A549 (cell line): ENCODE measurements around the gene NEU4. TPM values are rescaled to one million over a fixed set of nuclear protein-coding genes. Genes with fewer than 3 reads are reported as not detected.

ENCODE experiments used
- ATAC-seq, 2 experiments: fragments of 200-7000 bp in 1 of 2; fragments of >200 bp in 1 of 2; cut with Nextera tagmentation in 1 of 2; cut with Tn5 transposase in 1 of 2; 3 replicates each; pipeline versions ENCODE4 v1.8.0 to v1.9.1; 2018 to 2020; ENCODE audit warnings: mild to moderate bottlenecking in 1 of 2, moderate library complexity in 1 of 2
- CTCF ChIA-PET: fragments of 300-600 bp; sonication (Branson Sonifier 250); formaldehyde crosslinking; extraction: SDS; loops from one replicate; lab custom pipeline; 2021; ENCODE audit warnings: antibody characterized with exemption, inconsistent platforms; lab: Yijun Ruan, JAX
- POLR2A ChIA-PET: fragments of 350-600 bp; formaldehyde crosslinking; extraction: SDS; loops from one replicate; lab custom pipeline; 2021; ENCODE audit warnings: antibody characterized with exemption, inconsistent platforms; lab: Yijun Ruan, JAX
- DNase-seq, 2 experiments: peaks; one replicate each; pipeline versions ENCODE4 v3.0.0 to v3.0.0-alpha.2; 2011 to 2016; ENCODE audit warnings: low read depth in 1 of 2, low spot score in 1 of 2
- FAIRE-seq: peaks from 2 replicates; lab custom pipeline; 2011; peaks lifted over from hg19 to GRCh38; lab: Jason Lieb, UNC
- H3K27ac ChIP-seq, 2 experiments: fragments of >200 bp; sonication (Bioruptor Twin); formaldehyde crosslinking; 3 replicates each; pipeline ENCODE4 v1.5.1; 2016 to 2017
- H3K4me1 ChIP-seq: fragments of >200 bp; sonication (Bioruptor Twin); formaldehyde crosslinking; 3 replicates; pipeline ENCODE4 v1.6.1; 2016
- H3K4me2 ChIP-seq: fragments of >200 bp; sonication (Bioruptor Twin); formaldehyde crosslinking; 3 replicates; pipeline ENCODE4 v1.6.1; 2016
- H3K4me3 ChIP-seq: fragments of >200 bp; sonication (Bioruptor Twin); formaldehyde crosslinking; 3 replicates; pipeline ENCODE4 v1.5.1; 2016
- H3K9me3 ChIP-seq: fragments of >200 bp; sonication (Bioruptor Twin); formaldehyde crosslinking; 3 replicates; pipeline ENCODE4 v1.6.1; 2016
- CEBPB ChIP-seq, 2 experiments: fragments of >200 bp in 1 of 2; sonication (Bioruptor Twin) in 1 of 2; formaldehyde crosslinking in 1 of 2; IDR thresholded peaks; 2 replicates each; pipeline ENCODE4 v1.6.1; 2012 to 2016
- CHD4 ChIP-seq: fragments of 200-600 bp; sonication (generic); IDR thresholded peaks from 2 replicates; pipeline ENCODE4 v1.6.1; 2016; ENCODE audit warnings: antibody characterized with exemption, mild to moderate bottlenecking, borderline replicate concordance
- EHF ChIP-seq: fragments of 250-450 bp; sonication (Bioruptor Pico); IDR thresholded peaks from 2 replicates; pipeline ENCODE4 v1.5.0; 2020; ENCODE audit warnings: mild to moderate bottlenecking
- EHMT2 ChIP-seq: fragments of 200-600 bp; sonication (generic); IDR thresholded peaks from 2 replicates; pipeline ENCODE4 v1.6.1; 2016; ENCODE audit warnings: antibody characterized with exemption, low read depth, mild to moderate bottlenecking, moderate library complexity
- ESRRA ChIP-seq: fragments of 150-350 bp; IDR thresholded peaks from 2 replicates; pipeline ENCODE4 v1.6.1; 2014; ENCODE audit warnings: mild to moderate bottlenecking, low read length, borderline replicate concordance
- FOSB ChIP-seq: fragments of 250-450 bp; sonication (Bioruptor Pico); IDR thresholded peaks from 2 replicates; pipeline ENCODE4 v1.5.0; 2020; ENCODE audit warnings: mild to moderate bottlenecking, moderate library complexity
- FOSL2 ChIP-seq, 2 experiments: fragments of 450-650 bp in 1 of 2; fragments of >200 bp in 1 of 2; sonication (Bioruptor Twin) in 1 of 2; formaldehyde crosslinking; IDR thresholded peaks; 2 replicates each; pipeline versions ENCODE4 v1.5.0 to v1.6.1; 2016 to 2020; ENCODE audit warnings: mild to moderate bottlenecking in 1 of 2, moderate library complexity in 1 of 2
- FOXS1 ChIP-seq: fragments of 250-450 bp; sonication (Bioruptor Pico); IDR thresholded peaks from 2 replicates; pipeline ENCODE4 v1.5.0; 2020; ENCODE audit warnings: mild to moderate bottlenecking, moderate library complexity
- GATA3 ChIP-seq: IDR thresholded peaks from 2 replicates; pipeline ENCODE4 v1.6.1; 2012; ENCODE audit warnings: borderline replicate concordance
- HEYL ChIP-seq: fragments of 250-450 bp; sonication (Bioruptor Pico); IDR thresholded peaks from 2 replicates; pipeline ENCODE4 v1.8.0; 2021; ENCODE audit warnings: mild to moderate bottlenecking, moderate library complexity
- HMGXB4 ChIP-seq: fragments of 250-450 bp; sonication (Bioruptor Pico); IDR thresholded peaks from 2 replicates; pipeline ENCODE4 v1.5.0; 2021; ENCODE audit warnings: mild to moderate bottlenecking, moderate library complexity, borderline replicate concordance
- HOXB13 ChIP-seq: fragments of 250-450 bp; sonication (Bioruptor Pico); IDR thresholded peaks from 2 replicates; pipeline ENCODE4 v1.5.0; 2020; ENCODE audit warnings: low read depth, mild to moderate bottlenecking, moderate library complexity
- HOXB5 ChIP-seq: fragments of 250-450 bp; sonication (Bioruptor Pico); IDR thresholded peaks from 2 replicates; pipeline ENCODE4 v1.5.0; 2020; ENCODE audit warnings: mild to moderate bottlenecking, moderate library complexity
- JUNB ChIP-seq: fragments of >200 bp; sonication (Bioruptor Twin); formaldehyde crosslinking; IDR thresholded peaks from 2 replicates; pipeline ENCODE4 v1.6.1; 2016
- KDM5A ChIP-seq: fragments of 200-600 bp; sonication (generic); IDR thresholded peaks from 2 replicates; pipeline ENCODE4 v1.6.1; 2016; ENCODE audit warnings: antibody characterized with exemption, mild to moderate bottlenecking
- MAZ ChIP-seq: fragments of 150-350 bp; IDR thresholded peaks from 2 replicates; pipeline ENCODE4 v1.6.1; 2014; ENCODE audit warnings: antibody characterized with exemption, low read depth, low read length, borderline replicate concordance
- PHF8 ChIP-seq: fragments of 200-600 bp; sonication (generic); IDR thresholded peaks from 2 replicates; pipeline ENCODE4 v1.6.1; 2016; ENCODE audit warnings: low read depth, mild to moderate bottlenecking, antibody characterized with exemption, moderate library complexity, borderline replicate concordance
- RAD21 ChIP-seq, 2 experiments: fragments of >200 bp in 1 of 2; sonication (Bioruptor Twin) in 1 of 2; formaldehyde crosslinking in 1 of 2; IDR thresholded peaks in 1 of 2; conservative IDR thresholded peaks in 1 of 2; 2 replicates in 1 of 2; 3 replicates in 1 of 2; pipeline ENCODE4 v1.6.1; 2012 to 2018; ENCODE audit warnings: inconsistent platforms in 1 of 2
- RARB ChIP-seq: fragments of 250-450 bp; sonication (Bioruptor Pico); IDR thresholded peaks from 2 replicates; pipeline ENCODE4 v1.8.0; 2021; ENCODE audit warnings: mild to moderate bottlenecking, moderate library complexity
- RCOR1 ChIP-seq: fragments of 150-350 bp; IDR thresholded peaks from 2 replicates; pipeline ENCODE4 v1.6.1; 2014; ENCODE audit warnings: antibody characterized with exemption, low read length, low read depth
- RFX5 ChIP-seq: fragments of 450-650 bp; IDR thresholded peaks from 2 replicates; pipeline ENCODE4 v1.7.1; 2014; ENCODE audit warnings: antibody characterized with exemption, mild to moderate bottlenecking, moderate library complexity
- SREBF2 ChIP-seq: fragments of 450-650 bp; IDR thresholded peaks from 2 replicates; pipeline ENCODE4 v1.6.1; 2014; ENCODE audit warnings: mild to moderate bottlenecking, moderate library complexity
- TP53 ChIP-seq: fragments of 250-450 bp; sonication (Bioruptor Pico); IDR thresholded peaks from 2 replicates; pipeline ENCODE4 v1.5.0; 2021; ENCODE audit warnings: mild to moderate bottlenecking, moderate library complexity
- WGBS: methylation state at CpG from one replicate; pipeline ENCODE4 v1.1.6; 2017; ENCODE audit errors: missing lambda C conversion rate; 5-methylcytosine and 5-hydroxymethylcytosine counted together
- polyA plus RNA-seq, 4 experiments: library from polyadenylated mRNA; depleted of rRNA in 3 of 4; stranded (reverse); fragments of >200 nt; fragmentation: RNase III in 1 of 4; extraction: RNeasy Plus Mini Kit Qiagen cat#74134 plus additional on column Dnase treatment in 1 of 4; gene quantifications; 2 replicates in 3 of 4; 3 replicates in 1 of 4; pipeline ENCODE4 v1.2.3, GENCODE V29; 2011 to 2017

The NEU4 gene
- polyA plus RNA-seq, 2 of the 4 experiments (the other 2 are of a cell fraction) = 0.13 to 0.19 TPM

- H3K4me3 ChIP-seq = no peak overlapping the region
- H3K4me1 ChIP-seq = no peaks in the 10 kb centered on the region
- FAIRE-seq (no peak), ATAC-seq (no peak; a peak in 1 of 6 replicates), DNase-seq (no peak)
- POLR2A ChIA-PET = no interaction called here
- CTCF ChIA-PET = no interaction called here
- 77% methylated on average over 7 of the region's 18 CpGs for WGBS
- H3K27ac ChIP-seq = no peak overlapping the region
- TF ChIP-seq ESRRA (no peak), RARB (no peak), PHF8 (no peak), SREBF2 (no peak)
- no peaks in the 10 kb centered on the region for H3K9me3 ChIP-seq
- no peak overlapping the region for H3K4me2 ChIP-seq
These were observed 48.7 kb downstream of the NEU4 start for GRCh38 chr2:241857572-241858121.

DNA sequence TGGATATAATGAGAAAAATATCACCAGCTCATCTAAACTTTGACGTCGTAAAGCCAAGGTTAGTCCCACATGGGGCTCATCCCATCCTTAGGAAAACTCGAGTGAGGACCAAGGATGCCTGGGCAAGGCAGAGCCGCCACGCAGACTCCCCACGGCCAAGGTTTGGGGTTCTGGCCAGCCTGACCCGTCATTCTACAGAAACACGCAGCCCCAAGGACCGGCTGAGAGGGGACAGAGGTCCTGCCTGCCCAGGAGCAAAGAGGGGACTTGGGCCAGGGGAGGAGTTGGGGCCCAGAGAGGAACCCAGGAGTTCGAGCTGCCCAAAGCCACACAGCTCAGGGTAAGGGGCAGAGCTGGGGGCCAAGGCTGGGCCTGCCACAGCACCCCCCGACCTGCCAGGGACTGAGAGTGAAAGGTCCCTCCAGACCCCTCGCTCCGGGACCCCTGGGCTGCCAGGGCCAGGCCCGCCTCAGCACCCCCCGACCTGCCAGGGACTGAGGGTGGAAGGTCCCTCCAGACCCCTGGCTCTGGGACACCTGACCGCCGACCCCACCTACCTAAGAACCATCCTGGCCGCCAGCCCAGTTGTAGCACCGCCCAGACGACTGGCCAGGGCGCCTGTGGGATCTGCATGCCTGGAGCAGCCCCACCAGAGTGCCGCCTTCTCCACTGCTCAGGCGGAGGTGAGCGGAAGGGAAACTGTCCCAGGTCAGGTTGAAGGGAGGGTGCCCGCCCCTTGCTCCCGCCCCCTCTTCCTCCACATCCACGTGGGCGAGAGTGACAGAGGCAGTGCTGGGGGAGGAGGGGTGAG, 49.4 kb downstream of the NEU4 start, which contains the start of gene PDCD1:
Gene PDCD1 (minus strand): TSS at position 689 of the 811 bp plus-strand sequence. CDS start 56 bp downstream, at position 633.
- Histone ChIP-seq H3K27ac (0 out of 6 replicates have a peak within 1 kb of the TSS, but pooled peaks of 1 of the 2 experiments have one; percentile 17), H3K9me3 (no peaks in the 10 kb centered on the region), H3K4me3 (no peak within 1 kb of the TSS), H3K4me1 (no peaks in the 10 kb centered on the region)
- peak in 1 of 2 experiments; percentile 8; a peak in 1 of 6 replicates for ATAC-seq
- POLR2A ChIA-PET = no interaction called here
- CTCF ChIA-PET = interaction anchor here (1.5 kb wide), 1 partner anchor 29 kb away, joined by 3 read pairs; no protein-coding TSS in a partner anchor
- 81% methylated on average over 10 of the region's 28 CpGs for WGBS
- TF ChIP-seq MAZ (no peak), CHD4 (no peak), EHF (CRISPR knock-in tag) (no peak), TP53 (CRISPR knock-in tag) (no peak), KDM5A (no peak), EHMT2 (no peak), HMGXB4 (CRISPR knock-in tag) (no peak), FOSL2 (IDR thresholded peaks at IDR 0.05) (no peak), FOSL2 (CRISPR knock-in tag; IDR thresholded peaks at IDR 0.05) (no peak), HEYL (CRISPR knock-in tag) (no peak), HOXB5 (CRISPR knock-in tag) (no peak), ESRRA (no peak), HOXB13 (no peak), RFX5 (no peak), CEBPB (IDR thresholded peaks at IDR 0.05) (no peak), GATA3 (no peak), FOXS1 (no peak), JUNB (no peak), RAD21 (conservative IDR thresholded peaks at IDR 0.05 in 1 of 2, IDR thresholded peaks at IDR 0.05 in 1 of 2) (no peak), FOSB (no peak), RCOR1 (no peak)
- TF ChIP-seq, all 56 proteins: peak for 0
- H3K4me2 ChIP-seq = no peak within 1 kb of the TSS
- FAIRE-seq (no peak), DNase-seq (no peak)
